ENCODE data around the gene SLC7A8. TPM values are rescaled to one million over a fixed set of nuclear protein-coding genes. Genes with fewer than 3 reads are reported as not detected.
A peak's percentile ranks its signal among the peaks of the same experiment; 100 is the strongest.

The SLC7A8 gene
- total and polyA plus RNA-seq, 12 donors, result 6.8 to 50.9 (median 26.7) TPM

DNA sequence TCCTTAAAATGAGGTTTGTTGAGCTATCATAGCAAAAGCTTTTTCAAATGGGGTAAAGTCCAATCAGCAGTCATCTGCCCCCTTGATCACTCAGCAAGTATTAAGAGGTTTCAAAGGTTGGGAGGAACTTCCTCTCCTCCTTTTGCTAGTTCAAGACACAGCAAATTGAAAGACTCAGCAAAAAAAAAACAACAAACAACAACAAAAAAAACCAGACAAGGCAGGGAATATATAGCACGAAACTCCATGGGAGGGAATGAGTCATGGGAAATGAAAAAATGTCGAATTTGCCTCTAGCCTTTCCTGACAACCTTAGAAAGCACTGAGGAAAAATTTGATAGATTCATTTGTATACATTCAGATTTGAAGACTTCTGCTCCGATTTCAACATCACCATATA is 1.6 kb upstream of the SLC7A8 start:
- no peaks in the 10 kb centered on the region for H3K9me3 ChIP-seq (replicated peaks in 1 of 3)
- intact Hi-C loops (cut with DNase I), result no loop called here
- no peak for DNase-seq
- H3K4me1 ChIP-seq (replicated peaks in 1 of 2), result no peaks in the 10 kb centered on the region
- H3K27me3 ChIP-seq, result no peaks in the 10 kb centered on the region
- H3K4me3 ChIP-seq, result no peak overlapping the region
- TF ChIP-seq, protein P1, sequence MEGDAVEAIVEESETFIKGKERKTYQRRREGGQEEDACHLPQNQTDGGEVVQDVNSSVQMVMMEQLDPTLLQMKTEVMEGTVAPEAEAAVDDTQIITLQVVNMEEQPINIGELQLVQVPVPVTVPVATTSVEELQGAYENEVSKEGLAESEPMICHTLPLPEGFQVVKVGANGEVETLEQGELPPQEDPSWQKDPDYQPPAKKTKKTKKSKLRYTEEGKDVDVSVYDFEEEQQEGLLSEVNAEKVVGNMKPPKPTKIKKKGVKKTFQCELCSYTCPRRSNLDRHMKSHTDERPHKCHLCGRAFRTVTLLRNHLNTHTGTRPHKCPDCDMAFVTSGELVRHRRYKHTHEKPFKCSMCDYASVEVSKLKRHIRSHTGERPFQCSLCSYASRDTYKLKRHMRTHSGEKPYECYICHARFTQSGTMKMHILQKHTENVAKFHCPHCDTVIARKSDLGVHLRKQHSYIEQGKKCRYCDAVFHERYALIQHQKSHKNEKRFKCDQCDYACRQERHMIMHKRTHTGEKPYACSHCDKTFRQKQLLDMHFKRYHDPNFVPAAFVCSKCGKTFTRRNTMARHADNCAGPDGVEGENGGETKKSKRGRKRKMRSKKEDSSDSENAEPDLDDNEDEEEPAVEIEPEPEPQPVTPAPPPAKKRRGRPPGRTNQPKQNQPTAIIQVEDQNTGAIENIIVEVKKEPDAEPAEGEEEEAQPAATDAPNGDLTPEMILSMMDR (IDR thresholded peaks at IDR 0.05), result no peak
- H3K27ac ChIP-seq, result no peak overlapping the region
- H3K36me3 ChIP-seq (replicated peaks in 1 of 2), result no peaks in the 10 kb centered on the region
- 38 to 56% (median 50%) methylated on average over 3 of the region's 3 CpGs for WGBS, 4 donors

DNA sequence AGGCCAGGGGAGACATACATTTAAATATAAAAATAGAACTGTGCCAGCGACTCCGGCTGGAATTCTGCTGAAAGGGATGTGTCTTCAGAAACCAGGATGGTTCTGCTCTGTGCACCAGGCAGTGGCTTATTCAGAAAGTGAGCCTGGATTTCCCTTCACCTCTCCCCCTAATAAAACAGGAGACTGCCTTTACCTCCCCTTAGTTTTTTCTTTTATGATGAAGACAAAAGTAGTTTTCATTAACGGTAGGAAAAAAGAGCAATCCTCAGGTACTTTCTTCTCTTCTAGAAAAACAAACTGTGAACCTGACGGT is 346 bp downstream of the SLC7A8 start:
- Histone ChIP-seq H3K4me1 (replicated peaks in 1 of 2) (no peaks in the 10 kb centered on the region), H3K27ac (peak overlapping the region in 2 of 5 donors; percentile 10 to 48), H3K27me3 (no peaks in the 10 kb centered on the region), H3K36me3 (replicated peaks in 1 of 2) (no peaks in the 10 kb centered on the region), H3K9me3 (replicated peaks in 1 of 3) (no peaks in the 10 kb centered on the region), H3K4me3 (peak overlapping the region in 3 of 4 donors; percentile 29 to 59 (median 34))
- WGBS, 4 donors, result 0 to 2% (median 1%) methylated on average over 4 of the region's 4 CpGs
- no peak for TF ChIP-seq POLR2A (IDR thresholded peaks at IDR 0.05)
- TF ChIP-seq, protein P1 (IDR thresholded peaks at IDR 0.05), result no peak
- intact Hi-C loops (cut with DNase I), result no loop called here
- no peak for DNase-seq

DNA sequence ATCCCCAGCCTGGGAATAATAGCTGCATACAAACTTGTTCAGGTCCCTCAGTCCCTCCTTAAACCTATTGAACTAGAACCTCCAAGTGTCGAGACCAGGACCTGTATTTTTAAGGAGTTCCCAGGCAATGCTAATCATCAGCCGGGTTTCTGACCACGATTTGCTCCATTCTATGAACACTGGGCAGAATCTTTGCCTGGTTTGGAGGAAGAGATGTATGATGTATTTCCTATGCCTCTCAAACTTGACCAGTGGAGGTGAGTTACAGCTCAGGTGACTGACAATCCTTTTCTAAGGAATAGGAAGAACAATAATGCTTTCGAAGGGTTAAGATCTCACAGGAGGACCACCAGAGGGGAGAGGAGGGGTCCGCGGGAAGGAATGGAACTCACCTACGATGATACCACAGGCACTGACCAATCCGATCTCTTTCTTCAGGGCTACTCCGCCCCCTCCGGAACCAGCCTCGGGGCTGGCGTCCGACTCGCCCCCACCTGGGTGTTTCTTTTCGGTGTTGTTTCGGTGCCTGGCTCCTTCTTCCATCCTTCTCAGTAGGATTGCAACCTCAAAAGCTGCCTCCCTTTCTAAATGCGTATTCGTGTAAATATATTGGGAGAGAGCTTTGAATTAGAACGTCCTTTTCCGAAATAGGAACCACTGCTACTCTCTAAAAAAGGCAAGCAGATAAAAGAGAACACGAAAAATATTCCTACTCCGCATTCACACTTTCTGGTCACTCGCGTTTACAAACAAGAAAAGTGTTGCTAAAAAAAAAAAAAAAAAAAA is 895 bp downstream of the SLC7A8 start:
- WGBS, 4 donors, result 1 to 2% (median 1%) methylated on average over 24 of the region's 24 CpGs
- TF ChIP-seq, protein P1 (IDR thresholded peaks at IDR 0.05), result no peak
- TF ChIP-seq POLR2A (IDR thresholded peaks at IDR 0.05), result no peak
- Histone ChIP-seq H3K36me3 (replicated peaks in 1 of 2) (no peaks in the 10 kb centered on the region), H3K9me3 (replicated peaks in 1 of 3) (no peaks in the 10 kb centered on the region), H3K27ac (peak overlapping the region in 3 of 5 donors; percentile 10 to 48 (median 19)), H3K4me3 (peak overlapping the region in 3 of 4 donors; percentile 0 to 59 (median 46)), H3K4me1 (replicated peaks in 1 of 2) (no peaks in the 10 kb centered on the region), H3K27me3 (no peaks in the 10 kb centered on the region)
- peak in 6 of 7 donors; percentile 36 to 74 (median 48) for DNase-seq
- intact Hi-C loops (cut with DNase I), result no loop called here

DNA sequence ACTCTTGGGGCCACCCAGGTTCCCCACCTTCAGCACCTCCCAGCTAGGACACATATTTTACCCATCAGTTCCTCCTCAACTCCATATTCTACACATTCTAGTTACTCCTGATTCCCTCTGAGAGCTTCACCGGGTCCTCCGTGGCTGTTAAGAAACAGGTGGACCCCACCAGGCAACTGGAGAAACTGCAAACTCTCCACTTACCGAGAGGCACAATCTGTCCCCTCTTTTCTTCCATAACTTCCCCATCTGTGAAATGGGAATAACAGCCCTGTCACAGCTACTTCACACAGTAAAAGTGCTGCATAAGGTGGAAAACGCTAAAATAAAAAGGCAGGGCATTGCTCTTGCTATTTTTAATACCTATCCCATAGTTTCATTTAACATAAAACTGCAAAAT is 1.5 kb downstream of the SLC7A8 start:
- 30 to 48% (median 42%) methylated on average over 4 of the region's 4 CpGs for WGBS, 4 donors
- TF ChIP-seq, protein P1 (IDR thresholded peaks at IDR 0.05), result no peak
- TF ChIP-seq POLR2A (IDR thresholded peaks at IDR 0.05), result no peak
- Histone ChIP-seq H3K9me3 (replicated peaks in 1 of 3) (no peaks in the 10 kb centered on the region), H3K4me3 (peak overlapping the region in 2 of 4 donors; percentile 0 to 59), H3K4me1 (replicated peaks in 1 of 2) (no peaks in the 10 kb centered on the region), H3K36me3 (replicated peaks in 1 of 2) (no peaks in the 10 kb centered on the region), H3K27ac (no peak overlapping the region), H3K27me3 (no peaks in the 10 kb centered on the region)
- intact Hi-C loops (cut with DNase I), result no loop called here
- DNase-seq, result no peak

Measured in adrenal gland (tissue), 12 donors.